H1 (cell line): Measurements from ENCODE around the gene CSTF2.

Source experiments
- CBX5 ChIP-seq: fragments of 300-800, 300-1000 bp; sonication (generic); IDR thresholded peaks from 2 replicates; pipeline ENCODE4 v1.7.1; 2016; ENCODE audit warnings: antibody characterized with exemption, low read length, low read depth
- CHD2 ChIP-seq: IDR thresholded peaks from 2 replicates; pipeline ENCODE4 v1.6.1; 2012; ENCODE audit warnings: low read length, improper control_type of control experiment
- EP300 ChIP-seq, 2 experiments: IDR thresholded peaks; 1 replicate in 1 of 2; 2 replicates in 1 of 2; pipeline ENCODE4 v1.6.1; 2011 to 2012; ENCODE audit warnings: low read depth in 2 of 2, low read length in 2 of 2, mild to moderate bottlenecking in 2 of 2, borderline replicate concordance in 1 of 2, inconsistent platforms in 1 of 2, moderate library complexity in 1 of 2
- GABPA ChIP-seq: IDR thresholded peaks from 2 replicates; pipeline ENCODE4 v1.6.1; 2011; ENCODE audit warnings: mild to moderate bottlenecking, low read length, moderate library complexity, borderline replicate concordance; ENCODE audit not compliant: insufficient read depth
- HDAC2 ChIP-seq, 2 experiments: fragments of 300-600 bp in 1 of 2; sonication (generic) in 1 of 2; IDR thresholded peaks; 2 replicates each; pipeline ENCODE4 v1.6.1; 2011 to 2012; ENCODE audit warnings: low read depth in 2 of 2, low read length in 2 of 2, mild to moderate bottlenecking in 2 of 2, moderate library complexity in 2 of 2, borderline replicate concordance in 1 of 2, inconsistent platforms in 1 of 2
- JUND ChIP-seq: IDR thresholded peaks from 2 replicates; pipeline ENCODE4 v1.6.1; 2011; ENCODE audit warnings: mild to moderate bottlenecking, improper control_type of control experiment, low read length
- RFX5 ChIP-seq: IDR thresholded peaks from 2 replicates; pipeline ENCODE4 v1.6.1; 2011; ENCODE audit warnings: low read depth, low read length, improper control_type of control experiment, borderline replicate concordance
- SIN3A ChIP-seq, 2 experiments: IDR thresholded peaks in 1 of 2; conservative IDR thresholded peaks in 1 of 2; 2 replicates each; pipeline ENCODE4 v1.6.1; 2011 to 2012; ENCODE audit warnings: low read length in 2 of 2, improper control_type of control experiment in 1 of 2, low read depth in 1 of 2, mild to moderate bottlenecking in 1 of 2
- SUZ12 ChIP-seq: fragments of 200-600 bp; sonication (generic); IDR thresholded peaks from 2 replicates; pipeline ENCODE4 v1.6.1; 2012; ENCODE audit warnings: mild to moderate bottlenecking, inconsistent platforms, low read length, moderate library complexity, mixed read lengths
- TF ChIP-seq, protein P1 (sequence below), 3 experiments: IDR thresholded peaks; 1 replicate in 2 of 3; 2 replicates in 1 of 3; pipeline versions ENCODE4 v1.5.1 to v1.6.1; 2011; ENCODE audit warnings: low read length in 3 of 3, mild to moderate bottlenecking in 3 of 3, inconsistent platforms in 2 of 3, low read depth in 1 of 3, moderate library complexity in 1 of 3; ENCODE audit not compliant: insufficient read depth in 1 of 3; ENCODE audit errors: control extremely low read depth in 1 of 3
- TF ChIP-seq, protein P2 (sequence below): IDR thresholded peaks from 2 replicates; pipeline ENCODE4 v1.6.1; 2011; ENCODE audit warnings: low read depth, mild to moderate bottlenecking, low read length; ENCODE audit not compliant: insufficient read depth
- TF ChIP-seq, protein P3 (sequence below): fragments of 300-600 bp; sonication (generic); IDR thresholded peaks from 2 replicates; pipeline ENCODE4 v1.7.1; 2012; ENCODE audit warnings: low read length, moderate library complexity, mild to moderate bottlenecking, inconsistent platforms; ENCODE audit not compliant: insufficient replicate concordance

DNA sequence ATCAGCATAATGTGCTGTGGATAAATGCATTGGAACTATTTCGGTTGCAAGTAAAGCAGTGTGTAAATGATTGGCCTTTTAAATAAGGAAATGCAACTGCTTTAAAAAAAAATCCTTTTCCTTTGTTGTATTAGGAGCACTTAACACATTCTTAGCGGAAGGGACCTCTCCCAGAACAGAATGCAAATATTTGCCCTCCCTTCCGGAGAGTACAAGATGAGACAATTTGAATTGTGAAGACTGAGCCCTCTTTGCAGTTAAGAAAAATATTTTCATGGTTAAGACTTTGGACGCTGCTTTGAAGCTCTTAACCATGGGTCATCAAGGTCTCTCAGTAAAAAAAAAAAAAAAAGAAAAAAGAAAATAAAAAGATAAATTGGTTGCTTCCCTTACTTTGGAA, 63.5 kb downstream of the CSTF2 start:
- TF ChIP-seq, protein P1, sequence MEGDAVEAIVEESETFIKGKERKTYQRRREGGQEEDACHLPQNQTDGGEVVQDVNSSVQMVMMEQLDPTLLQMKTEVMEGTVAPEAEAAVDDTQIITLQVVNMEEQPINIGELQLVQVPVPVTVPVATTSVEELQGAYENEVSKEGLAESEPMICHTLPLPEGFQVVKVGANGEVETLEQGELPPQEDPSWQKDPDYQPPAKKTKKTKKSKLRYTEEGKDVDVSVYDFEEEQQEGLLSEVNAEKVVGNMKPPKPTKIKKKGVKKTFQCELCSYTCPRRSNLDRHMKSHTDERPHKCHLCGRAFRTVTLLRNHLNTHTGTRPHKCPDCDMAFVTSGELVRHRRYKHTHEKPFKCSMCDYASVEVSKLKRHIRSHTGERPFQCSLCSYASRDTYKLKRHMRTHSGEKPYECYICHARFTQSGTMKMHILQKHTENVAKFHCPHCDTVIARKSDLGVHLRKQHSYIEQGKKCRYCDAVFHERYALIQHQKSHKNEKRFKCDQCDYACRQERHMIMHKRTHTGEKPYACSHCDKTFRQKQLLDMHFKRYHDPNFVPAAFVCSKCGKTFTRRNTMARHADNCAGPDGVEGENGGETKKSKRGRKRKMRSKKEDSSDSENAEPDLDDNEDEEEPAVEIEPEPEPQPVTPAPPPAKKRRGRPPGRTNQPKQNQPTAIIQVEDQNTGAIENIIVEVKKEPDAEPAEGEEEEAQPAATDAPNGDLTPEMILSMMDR (IDR thresholded peaks at IDR 0.05; ENCODE audit: control extremely low read depth in 1 of 3, insufficient read depth in 1 of 3, low read depth in 1 of 3, low read length in 3 of 3) = no peak
- TF ChIP-seq GABPA (no peak), RFX5 (no peak), CBX5 (no peak), EP300 (IDR thresholded peaks at IDR 0.05; ENCODE audit: borderline replicate concordance in 1 of 2, low read depth in 2 of 2, low read length in 2 of 2) (no peak), SUZ12 (no peak), CHD2 (no peak), JUND (no peak), HDAC2 (IDR thresholded peaks at IDR 0.05; ENCODE audit: borderline replicate concordance in 1 of 2, low read depth in 2 of 2, low read length in 2 of 2) (no peak), SIN3A (conservative IDR thresholded peaks at IDR 0.05 in 1 of 2, IDR thresholded peaks at IDR 0.05 in 1 of 2; ENCODE audit: low read depth in 1 of 2, low read length in 2 of 2) (no peak)
- TF ChIP-seq, protein P2, sequence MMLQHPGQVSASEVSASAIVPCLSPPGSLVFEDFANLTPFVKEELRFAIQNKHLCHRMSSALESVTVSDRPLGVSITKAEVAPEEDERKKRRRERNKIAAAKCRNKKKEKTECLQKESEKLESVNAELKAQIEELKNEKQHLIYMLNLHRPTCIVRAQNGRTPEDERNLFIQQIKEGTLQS = no peak
- TF ChIP-seq, protein P3, sequence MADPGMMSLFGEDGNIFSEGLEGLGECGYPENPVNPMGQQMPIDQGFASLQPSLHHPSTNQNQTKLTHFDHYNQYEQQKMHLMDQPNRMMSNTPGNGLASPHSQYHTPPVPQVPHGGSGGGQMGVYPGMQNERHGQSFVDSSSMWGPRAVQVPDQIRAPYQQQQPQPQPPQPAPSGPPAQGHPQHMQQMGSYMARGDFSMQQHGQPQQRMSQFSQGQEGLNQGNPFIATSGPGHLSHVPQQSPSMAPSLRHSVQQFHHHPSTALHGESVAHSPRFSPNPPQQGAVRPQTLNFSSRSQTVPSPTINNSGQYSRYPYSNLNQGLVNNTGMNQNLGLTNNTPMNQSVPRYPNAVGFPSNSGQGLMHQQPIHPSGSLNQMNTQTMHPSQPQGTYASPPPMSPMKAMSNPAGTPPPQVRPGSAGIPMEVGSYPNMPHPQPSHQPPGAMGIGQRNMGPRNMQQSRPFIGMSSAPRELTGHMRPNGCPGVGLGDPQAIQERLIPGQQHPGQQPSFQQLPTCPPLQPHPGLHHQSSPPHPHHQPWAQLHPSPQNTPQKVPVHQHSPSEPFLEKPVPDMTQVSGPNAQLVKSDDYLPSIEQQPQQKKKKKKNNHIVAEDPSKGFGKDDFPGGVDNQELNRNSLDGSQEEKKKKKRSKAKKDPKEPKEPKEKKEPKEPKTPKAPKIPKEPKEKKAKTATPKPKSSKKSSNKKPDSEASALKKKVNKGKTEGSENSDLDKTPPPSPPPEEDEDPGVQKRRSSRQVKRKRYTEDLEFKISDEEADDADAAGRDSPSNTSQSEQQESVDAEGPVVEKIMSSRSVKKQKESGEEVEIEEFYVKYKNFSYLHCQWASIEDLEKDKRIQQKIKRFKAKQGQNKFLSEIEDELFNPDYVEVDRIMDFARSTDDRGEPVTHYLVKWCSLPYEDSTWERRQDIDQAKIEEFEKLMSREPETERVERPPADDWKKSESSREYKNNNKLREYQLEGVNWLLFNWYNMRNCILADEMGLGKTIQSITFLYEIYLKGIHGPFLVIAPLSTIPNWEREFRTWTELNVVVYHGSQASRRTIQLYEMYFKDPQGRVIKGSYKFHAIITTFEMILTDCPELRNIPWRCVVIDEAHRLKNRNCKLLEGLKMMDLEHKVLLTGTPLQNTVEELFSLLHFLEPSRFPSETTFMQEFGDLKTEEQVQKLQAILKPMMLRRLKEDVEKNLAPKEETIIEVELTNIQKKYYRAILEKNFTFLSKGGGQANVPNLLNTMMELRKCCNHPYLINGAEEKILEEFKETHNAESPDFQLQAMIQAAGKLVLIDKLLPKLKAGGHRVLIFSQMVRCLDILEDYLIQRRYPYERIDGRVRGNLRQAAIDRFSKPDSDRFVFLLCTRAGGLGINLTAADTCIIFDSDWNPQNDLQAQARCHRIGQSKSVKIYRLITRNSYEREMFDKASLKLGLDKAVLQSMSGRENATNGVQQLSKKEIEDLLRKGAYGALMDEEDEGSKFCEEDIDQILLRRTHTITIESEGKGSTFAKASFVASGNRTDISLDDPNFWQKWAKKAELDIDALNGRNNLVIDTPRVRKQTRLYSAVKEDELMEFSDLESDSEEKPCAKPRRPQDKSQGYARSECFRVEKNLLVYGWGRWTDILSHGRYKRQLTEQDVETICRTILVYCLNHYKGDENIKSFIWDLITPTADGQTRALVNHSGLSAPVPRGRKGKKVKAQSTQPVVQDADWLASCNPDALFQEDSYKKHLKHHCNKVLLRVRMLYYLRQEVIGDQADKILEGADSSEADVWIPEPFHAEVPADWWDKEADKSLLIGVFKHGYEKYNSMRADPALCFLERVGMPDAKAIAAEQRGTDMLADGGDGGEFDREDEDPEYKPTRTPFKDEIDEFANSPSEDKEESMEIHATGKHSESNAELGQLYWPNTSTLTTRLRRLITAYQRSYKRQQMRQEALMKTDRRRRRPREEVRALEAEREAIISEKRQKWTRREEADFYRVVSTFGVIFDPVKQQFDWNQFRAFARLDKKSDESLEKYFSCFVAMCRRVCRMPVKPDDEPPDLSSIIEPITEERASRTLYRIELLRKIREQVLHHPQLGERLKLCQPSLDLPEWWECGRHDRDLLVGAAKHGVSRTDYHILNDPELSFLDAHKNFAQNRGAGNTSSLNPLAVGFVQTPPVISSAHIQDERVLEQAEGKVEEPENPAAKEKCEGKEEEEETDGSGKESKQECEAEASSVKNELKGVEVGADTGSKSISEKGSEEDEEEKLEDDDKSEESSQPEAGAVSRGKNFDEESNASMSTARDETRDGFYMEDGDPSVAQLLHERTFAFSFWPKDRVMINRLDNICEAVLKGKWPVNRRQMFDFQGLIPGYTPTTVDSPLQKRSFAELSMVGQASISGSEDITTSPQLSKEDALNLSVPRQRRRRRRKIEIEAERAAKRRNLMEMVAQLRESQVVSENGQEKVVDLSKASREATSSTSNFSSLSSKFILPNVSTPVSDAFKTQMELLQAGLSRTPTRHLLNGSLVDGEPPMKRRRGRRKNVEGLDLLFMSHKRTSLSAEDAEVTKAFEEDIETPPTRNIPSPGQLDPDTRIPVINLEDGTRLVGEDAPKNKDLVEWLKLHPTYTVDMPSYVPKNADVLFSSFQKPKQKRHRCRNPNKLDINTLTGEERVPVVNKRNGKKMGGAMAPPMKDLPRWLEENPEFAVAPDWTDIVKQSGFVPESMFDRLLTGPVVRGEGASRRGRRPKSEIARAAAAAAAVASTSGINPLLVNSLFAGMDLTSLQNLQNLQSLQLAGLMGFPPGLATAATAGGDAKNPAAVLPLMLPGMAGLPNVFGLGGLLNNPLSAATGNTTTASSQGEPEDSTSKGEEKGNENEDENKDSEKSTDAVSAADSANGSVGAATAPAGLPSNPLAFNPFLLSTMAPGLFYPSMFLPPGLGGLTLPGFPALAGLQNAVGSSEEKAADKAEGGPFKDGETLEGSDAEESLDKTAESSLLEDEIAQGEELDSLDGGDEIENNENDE = no peak
